WTC11 (cell line): ENCODE results near the gene TSPAN9. TPM values are rescaled to one million over a fixed set of nuclear protein-coding genes. Genes with fewer than 3 reads are reported as not detected.

Experiments used
- ATAC-seq: fragments of 200-7000 bp; cut with Tn5 transposase; 2 replicates; pipeline ENCODE4 v1.10.0; 2021; ENCODE audit warnings: mild to moderate bottlenecking, moderate library complexity
- CTCF ChIA-PET: fragments of 300-600 bp; sonication (Branson Sonifier 250); formaldehyde crosslinking; loops from one replicate; lab custom pipeline; 2021; ENCODE audit warnings: antibody characterized with exemption; lab: Charles Lee
- POLR2A ChIA-PET: fragments of 350-600 bp; sonication (Branson Sonifier 250); formaldehyde crosslinking; loops from one replicate; lab custom pipeline; 2021; ENCODE audit warnings: antibody characterized with exemption; lab: Charles Lee
- DNase-seq: peaks from one replicate; pipeline ENCODE4 v3.0.0; 2021; ENCODE audit warnings: low spot score
- H3K27ac Mint-ChIP-seq: 2 replicates; pipeline ENCODE4 v1.8.0; 2021; ENCODE audit warnings: mixed read lengths
- H3K27me3 Mint-ChIP-seq: 2 replicates; pipeline ENCODE4 v1.8.0; 2021; ENCODE audit warnings: low read depth, mild to moderate bottlenecking, moderate library complexity, mixed read lengths
- H3K36me3 Mint-ChIP-seq: 2 replicates; pipeline ENCODE4 v1.8.0; 2021; ENCODE audit warnings: mixed read lengths
- H3K4me1 Mint-ChIP-seq: 2 replicates; pipeline ENCODE4 v1.8.0; 2022; ENCODE audit warnings: mixed read lengths
- H3K4me3 Mint-ChIP-seq: 2 replicates; pipeline ENCODE4 v1.8.0; 2021; ENCODE audit warnings: mild to moderate bottlenecking, moderate library complexity, mixed read lengths
- H3K9me3 Mint-ChIP-seq: 2 replicates; pipeline ENCODE4 v1.8.0; 2021; ENCODE audit warnings: mixed read lengths
- AR ChIP-seq: fragments of 250-450 bp; sonication (Bioruptor Pico); IDR thresholded peaks from 2 replicates; pipeline ENCODE4 v1.9.0; 2021; ENCODE audit warnings: mild to moderate bottlenecking
- CREB1 ChIP-seq: sonication (generic); formaldehyde crosslinking; IDR thresholded peaks from 2 replicates; pipeline ENCODE4 v1.8.0; 2023; ENCODE audit warnings: mild to moderate bottlenecking, missing genetic modification reagents
- ELF4 ChIP-seq: sonication (generic); formaldehyde crosslinking; IDR thresholded peaks from 2 replicates; pipeline ENCODE4 v1.8.1; 2022; ENCODE audit warnings: low read depth, mild to moderate bottlenecking, moderate library complexity, missing genetic modification reagents
- EMX1 ChIP-seq: fragments of 250-450 bp; sonication (Bioruptor Pico); IDR thresholded peaks from 2 replicates; pipeline ENCODE4 v1.8.0; 2021; ENCODE audit warnings: mild to moderate bottlenecking
- ETV6 ChIP-seq: sonication (generic); formaldehyde crosslinking; IDR thresholded peaks from 2 replicates; pipeline ENCODE4 v1.8.1; 2022; ENCODE audit warnings: mild to moderate bottlenecking, missing genetic modification reagents
- FOXK1 ChIP-seq: sonication (generic); formaldehyde crosslinking; IDR thresholded peaks from 2 replicates; pipeline ENCODE4 v1.8.0; 2022; ENCODE audit warnings: mild to moderate bottlenecking, moderate library complexity, missing genetic modification reagents
- HMGA2 ChIP-seq: fragments of 250-450 bp; sonication (Bioruptor Pico); IDR thresholded peaks from 2 replicates; pipeline ENCODE4 v1.4.0; 2021; ENCODE audit warnings: mild to moderate bottlenecking, moderate library complexity
- IRF2 ChIP-seq: sonication (generic); formaldehyde crosslinking; IDR thresholded peaks from 2 replicates; pipeline ENCODE4 v1.8.0; 2022; ENCODE audit warnings: low read depth, missing genetic modification reagents, borderline replicate concordance
- JAZF1 ChIP-seq: fragments of 250-450 bp; sonication (Bioruptor Pico); IDR thresholded peaks from 2 replicates; pipeline ENCODE4 v1.9.0; 2021; ENCODE audit warnings: moderate library complexity, mild to moderate bottlenecking, inconsistent platforms
- NFYB ChIP-seq: sonication (generic); formaldehyde crosslinking; conservative IDR thresholded peaks from 2 replicates; pipeline ENCODE4 v1.8.0; 2022; ENCODE audit warnings: low read depth, missing genetic modification reagents
- NR1H2 ChIP-seq: sonication (generic); formaldehyde crosslinking; IDR thresholded peaks from 2 replicates; pipeline ENCODE4 v1.9.0; 2021; ENCODE audit warnings: mild to moderate bottlenecking, moderate library complexity, missing genetic modification reagents
- PRRX2 ChIP-seq: fragments of 250-450 bp; sonication (Bioruptor Pico); IDR thresholded peaks from 2 replicates; pipeline ENCODE4 v1.8.0; 2021; ENCODE audit warnings: mild to moderate bottlenecking
- RELA ChIP-seq: sonication (generic); formaldehyde crosslinking; IDR thresholded peaks from 2 replicates; pipeline ENCODE4 v1.8.1; 2022; ENCODE audit warnings: missing genetic modification reagents, mild to moderate bottlenecking, borderline replicate concordance
- SOX15 ChIP-seq: fragments of 250-450 bp; sonication (Bioruptor Pico); IDR thresholded peaks from 2 replicates; pipeline ENCODE4 v1.9.0; 2021; ENCODE audit warnings: mild to moderate bottlenecking
- TEAD4 ChIP-seq: sonication (generic); formaldehyde crosslinking; IDR thresholded peaks from 2 replicates; pipeline ENCODE4 v1.8.0; 2022; ENCODE audit warnings: mild to moderate bottlenecking, missing genetic modification reagents
- USF1 ChIP-seq: sonication (generic); formaldehyde crosslinking; IDR thresholded peaks from 2 replicates; pipeline ENCODE4 v1.8.0; 2022; ENCODE audit warnings: mild to moderate bottlenecking, missing genetic modification reagents
- USF2 ChIP-seq: sonication (generic); formaldehyde crosslinking; IDR thresholded peaks from 2 replicates; pipeline ENCODE4 v1.8.1; 2023; ENCODE audit warnings: mild to moderate bottlenecking, missing genetic modification reagents, moderate library complexity
- ZBTB21 ChIP-seq: sonication (generic); formaldehyde crosslinking; IDR thresholded peaks from 2 replicates; pipeline ENCODE4 v1.8.1; 2023; ENCODE audit warnings: mild to moderate bottlenecking, missing genetic modification reagents, borderline replicate concordance
- ZNF281 ChIP-seq: sonication (generic); formaldehyde crosslinking; IDR thresholded peaks from 2 replicates; pipeline ENCODE4 v1.8.0; 2023; ENCODE audit warnings: mild to moderate bottlenecking, missing genetic modification reagents
- ZNF396 ChIP-seq: fragments of 250-450 bp; sonication (Bioruptor Pico); IDR thresholded peaks from 2 replicates; pipeline ENCODE4 v1.8.0; 2021; ENCODE audit warnings: mild to moderate bottlenecking, moderate library complexity, borderline replicate concordance
- total RNA-seq: library from RNA; stranded (reverse); gene quantifications from 3 replicates; pipeline ENCODE4 v1.2.3, GENCODE V29; 2021

TSPAN9 gene
- total RNA-seq, 1 experiment from 2014 or later = 27.6 TPM

- POLR2A ChIA-PET = no interaction called here
- CTCF ChIA-PET = interaction anchor here (0.6 to 2.2 kb wide), 8 partner anchors 9 to 130 kb away, joined by 3 to 10 read pairs (median 6); no protein-coding TSS in a partner anchor
- DNase-seq (no peak), ATAC-seq (no peak)
- Mint-ChIP-seq H3K36me3 (no peaks in the 10 kb centered on the region; the same call in 1 of the 2 replicates), H3K27me3 (no peaks in the 10 kb centered on the region), H3K27ac (no peak overlapping the region), H3K9me3 (peaks cover 3% of the 10 kb centered on the region; the same call in 1 of the 2 replicates), H3K4me1 (peaks cover 28% of the 10 kb centered on the region), H3K4me3 (no peak overlapping the region)
- TF ChIP-seq NFYB (CRISPR knock-in tag) = no peak
- no peak for TF ChIP-seq USF2 (CRISPR knock-in tag)
Observed at GRCh38 chr12:3145033-3145432, 67.9 kb downstream of the TSPAN9 start.

GRCh38 chr12:3145546-3146310 lies 68.5 kb downstream of the TSPAN9 start:
- ATAC-seq (no peak), DNase-seq (no peak)
- no peaks in the 10 kb centered on the region for H3K27me3 Mint-ChIP-seq
- peaks cover 31% of the 10 kb centered on the region for H3K4me1 Mint-ChIP-seq
- H3K4me3 Mint-ChIP-seq = no peak overlapping the region
- peaks cover 3% of the 10 kb centered on the region; the same call in 1 of the 2 replicates for H3K9me3 Mint-ChIP-seq
- H3K27ac Mint-ChIP-seq = no peak overlapping the region
- POLR2A ChIA-PET = no interaction called here
- TF ChIP-seq PRRX2 (CRISPR knock-in tag) (no peak), CREB1 (CRISPR knock-in tag) (no peak), FOXK1 (CRISPR knock-in tag) (no peak)
- TF ChIP-seq, all 79 proteins: peak for 0
- no peaks in the 10 kb centered on the region; the same call in 1 of the 2 replicates for H3K36me3 Mint-ChIP-seq
- CTCF ChIA-PET = interaction anchor here (1.0 to 2.1 kb wide), 5 partner anchors 9 to 129 kb away, joined by 3 to 10 read pairs (median 6); no protein-coding TSS in a partner anchor

- Mint-ChIP-seq H3K4me1 (peaks cover 46% of the 10 kb centered on the region), H3K36me3 (no peaks in the 10 kb centered on the region; the same call in 1 of the 2 replicates), H3K9me3 (peaks cover 3% of the 10 kb centered on the region; the same call in 1 of the 2 replicates), H3K27me3 (no peaks in the 10 kb centered on the region), H3K27ac (no peak overlapping the region), H3K4me3 (no peak overlapping the region)
- POLR2A ChIA-PET = no interaction called here
- no peak for DNase-seq
- TF ChIP-seq TEAD4 (CRISPR knock-in tag) (no peak), ZBTB21 (no peak), ETV6 (CRISPR knock-in tag) (no peak), ELF4 (CRISPR knock-in tag) (no peak), JAZF1 (CRISPR knock-in tag) (no peak), EMX1 (CRISPR knock-in tag) (no peak), HMGA2 (CRISPR knock-in tag) (no peak), AR (CRISPR knock-in tag) (no peak), NR1H2 (CRISPR knock-in tag) (no peak)
- CTCF ChIA-PET = interaction anchor here (2.1 kb wide), 2 partner anchors 56 to 61 kb away, joined by 6 to 7 read pairs; no protein-coding TSS in a partner anchor
- no peak for ATAC-seq
Observed at GRCh38 chr12:3147260-3147659, 70.1 kb downstream of the TSPAN9 start.

GRCh38 chr12:3148366-3149000 lies 71.3 kb downstream of the TSPAN9 start:
- Mint-ChIP-seq H3K27me3 (no peaks in the 10 kb centered on the region), H3K36me3 (no peaks in the 10 kb centered on the region; the same call in 1 of the 2 replicates), H3K4me1 (peaks cover 51% of the 10 kb centered on the region), H3K27ac (no peak overlapping the region), H3K4me3 (no peak overlapping the region), H3K9me3 (peaks cover 3% of the 10 kb centered on the region; the same call in 1 of the 2 replicates)
- CTCF ChIA-PET = interaction anchor here (0.5 to 3.8 kb wide), 6 partner anchors 11 to 127 kb away, joined by 6 to 21 read pairs (median 12); no protein-coding TSS in a partner anchor
- ATAC-seq = no peak
- POLR2A ChIA-PET = no interaction called here
- no peak for DNase-seq
- TF ChIP-seq IRF2 (CRISPR knock-in tag) (no peak), ZNF396 (CRISPR knock-in tag) (no peak), ZNF281 (CRISPR knock-in tag) (no peak), SOX15 (CRISPR knock-in tag) (no peak), USF1 (no peak), RELA (CRISPR knock-in tag) (no peak)
